Nephron progenitor cell (in vitro differentiated cells): ENCODE results near the gene GPR17.

Experiments
- DNase-seq: peaks from one replicate; pipeline ENCODE4 v3.0.0; 2021
- H3K27ac Mint-ChIP-seq: 2 replicates; pipeline ENCODE4 v1.8.0; 2021; ENCODE audit warnings: mild to moderate bottlenecking, moderate library complexity, mixed read lengths
- H3K27me3 Mint-ChIP-seq: 2 replicates; pipeline ENCODE4 v1.8.0; 2021; ENCODE audit warnings: mild to moderate bottlenecking, low read depth, mixed read lengths; ENCODE audit not compliant: poor library complexity
- H3K36me3 Mint-ChIP-seq: 2 replicates; pipeline ENCODE4 v1.8.0; 2021; ENCODE audit warnings: low read depth, mixed read lengths
- H3K4me1 Mint-ChIP-seq: 2 replicates; pipeline ENCODE4 v1.8.0; 2021; ENCODE audit warnings: mixed read lengths
- H3K4me3 Mint-ChIP-seq: 2 replicates; pipeline ENCODE4 v1.8.0; 2021; ENCODE audit warnings: mild to moderate bottlenecking, moderate library complexity, mixed read lengths
- H3K9me3 Mint-ChIP-seq: 2 replicates; pipeline ENCODE4 v1.8.0; 2021; ENCODE audit warnings: mild to moderate bottlenecking, moderate library complexity, mixed read lengths
- TF ChIP-seq, protein P1 (sequence below): fragments of 200-600 bp; sonication (generic); IDR thresholded peaks from 2 replicates; pipeline ENCODE4 v1.5.0; 2021; ENCODE audit warnings: antibody characterized with exemption

GPR17 gene

DNA sequence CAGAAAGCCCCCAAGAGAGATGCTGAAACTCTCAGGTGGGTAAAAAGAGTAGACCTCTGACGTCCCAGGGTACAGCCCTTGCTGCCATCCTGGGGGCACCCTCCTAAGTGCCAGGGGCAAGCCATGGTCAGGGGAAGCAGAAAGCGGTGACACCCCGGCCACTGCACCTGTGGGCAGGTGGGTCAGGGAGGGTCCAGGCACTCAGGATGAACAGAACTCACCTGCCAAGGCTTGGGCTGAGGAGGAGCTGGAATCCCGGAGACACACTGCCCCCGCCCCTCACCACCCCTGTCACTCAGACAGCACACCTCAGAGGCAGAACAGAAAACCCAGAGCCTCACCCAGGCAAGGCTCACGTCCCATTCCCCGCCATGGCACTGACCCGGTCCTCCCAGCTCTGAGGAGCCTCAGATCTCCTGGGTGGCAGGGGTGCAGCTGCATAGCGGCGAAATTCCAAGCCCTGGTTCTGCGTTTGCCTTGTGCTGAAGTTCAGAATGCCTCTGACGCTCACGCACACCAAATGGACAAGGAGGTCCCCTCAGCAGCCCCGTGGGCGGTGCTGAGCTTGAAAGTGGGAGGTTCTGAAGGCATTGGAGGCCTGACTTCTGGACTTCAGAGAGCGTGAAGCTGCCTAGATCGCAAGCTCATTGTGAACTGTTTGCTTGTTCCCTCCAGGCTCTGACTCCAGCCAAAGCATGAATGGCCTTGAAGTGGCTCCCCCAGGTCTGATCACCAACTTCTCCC, 4.3 kb downstream of the GPR17 start:
- Mint-ChIP-seq H3K9me3 (no peaks in the 10 kb centered on the region), H3K4me1 (peaks cover 37% of the 10 kb centered on the region)

DNA sequence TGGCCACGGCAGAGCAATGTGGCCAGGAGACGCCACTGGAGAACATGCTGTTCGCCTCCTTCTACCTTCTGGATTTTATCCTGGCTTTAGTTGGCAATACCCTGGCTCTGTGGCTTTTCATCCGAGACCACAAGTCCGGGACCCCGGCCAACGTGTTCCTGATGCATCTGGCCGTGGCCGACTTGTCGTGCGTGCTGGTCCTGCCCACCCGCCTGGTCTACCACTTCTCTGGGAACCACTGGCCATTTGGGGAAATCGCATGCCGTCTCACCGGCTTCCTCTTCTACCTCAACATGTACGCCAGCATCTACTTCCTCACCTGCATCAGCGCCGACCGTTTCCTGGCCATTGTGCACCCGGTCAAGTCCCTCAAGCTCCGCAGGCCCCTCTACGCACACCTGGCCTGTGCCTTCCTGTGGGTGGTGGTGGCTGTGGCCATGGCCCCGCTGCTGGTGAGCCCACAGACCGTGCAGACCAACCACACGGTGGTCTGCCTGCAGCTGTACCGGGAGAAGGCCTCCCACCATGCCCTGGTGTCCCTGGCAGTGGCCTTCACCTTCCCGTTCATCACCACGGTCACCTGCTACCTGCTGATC, 4.9 kb downstream of the GPR17 start:
- Mint-ChIP-seq H3K9me3 (no peaks in the 10 kb centered on the region), H3K4me3 (no peak overlapping the region), H3K36me3 (no peaks in the 10 kb centered on the region), H3K27me3 (peaks cover 5% of the 10 kb centered on the region), H3K4me1 (peaks cover 30% of the 10 kb centered on the region), H3K27ac (no peak overlapping the region)
- TF ChIP-seq, protein P1, sequence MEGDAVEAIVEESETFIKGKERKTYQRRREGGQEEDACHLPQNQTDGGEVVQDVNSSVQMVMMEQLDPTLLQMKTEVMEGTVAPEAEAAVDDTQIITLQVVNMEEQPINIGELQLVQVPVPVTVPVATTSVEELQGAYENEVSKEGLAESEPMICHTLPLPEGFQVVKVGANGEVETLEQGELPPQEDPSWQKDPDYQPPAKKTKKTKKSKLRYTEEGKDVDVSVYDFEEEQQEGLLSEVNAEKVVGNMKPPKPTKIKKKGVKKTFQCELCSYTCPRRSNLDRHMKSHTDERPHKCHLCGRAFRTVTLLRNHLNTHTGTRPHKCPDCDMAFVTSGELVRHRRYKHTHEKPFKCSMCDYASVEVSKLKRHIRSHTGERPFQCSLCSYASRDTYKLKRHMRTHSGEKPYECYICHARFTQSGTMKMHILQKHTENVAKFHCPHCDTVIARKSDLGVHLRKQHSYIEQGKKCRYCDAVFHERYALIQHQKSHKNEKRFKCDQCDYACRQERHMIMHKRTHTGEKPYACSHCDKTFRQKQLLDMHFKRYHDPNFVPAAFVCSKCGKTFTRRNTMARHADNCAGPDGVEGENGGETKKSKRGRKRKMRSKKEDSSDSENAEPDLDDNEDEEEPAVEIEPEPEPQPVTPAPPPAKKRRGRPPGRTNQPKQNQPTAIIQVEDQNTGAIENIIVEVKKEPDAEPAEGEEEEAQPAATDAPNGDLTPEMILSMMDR: no peak
- no peak for DNase-seq

More for the DNA sequence above, 4.3 kb downstream of the GPR17 start:
- Mint-ChIP-seq H3K27me3 (peaks cover 5% of the 10 kb centered on the region), H3K36me3 (no peaks in the 10 kb centered on the region), H3K4me3 (no peak overlapping the region), H3K27ac (no peak overlapping the region)
- no peak for DNase-seq
- TF ChIP-seq, protein P1: peak; percentile 5

DNA sequence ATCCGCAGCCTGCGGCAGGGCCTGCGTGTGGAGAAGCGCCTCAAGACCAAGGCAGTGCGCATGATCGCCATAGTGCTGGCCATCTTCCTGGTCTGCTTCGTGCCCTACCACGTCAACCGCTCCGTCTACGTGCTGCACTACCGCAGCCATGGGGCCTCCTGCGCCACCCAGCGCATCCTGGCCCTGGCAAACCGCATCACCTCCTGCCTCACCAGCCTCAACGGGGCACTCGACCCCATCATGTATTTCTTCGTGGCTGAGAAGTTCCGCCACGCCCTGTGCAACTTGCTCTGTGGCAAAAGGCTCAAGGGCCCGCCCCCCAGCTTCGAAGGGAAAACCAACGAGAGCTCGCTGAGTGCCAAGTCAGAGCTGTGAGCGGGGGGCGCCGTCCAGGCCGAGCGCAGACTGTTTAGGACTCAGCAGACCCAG, 5.4 kb downstream of the GPR17 start:
- H3K4me1 Mint-ChIP-seq: peaks cover 28% of the 10 kb centered on the region
- no peak overlapping the region for H3K4me3 Mint-ChIP-seq
- H3K27me3 Mint-ChIP-seq: peaks cover 5% of the 10 kb centered on the region
- DNase-seq: no peak
- H3K27ac Mint-ChIP-seq: no peak overlapping the region
- H3K36me3 Mint-ChIP-seq: no peaks in the 10 kb centered on the region
- TF ChIP-seq, protein P1: no peak
- H3K9me3 Mint-ChIP-seq: no peaks in the 10 kb centered on the region

DNA sequence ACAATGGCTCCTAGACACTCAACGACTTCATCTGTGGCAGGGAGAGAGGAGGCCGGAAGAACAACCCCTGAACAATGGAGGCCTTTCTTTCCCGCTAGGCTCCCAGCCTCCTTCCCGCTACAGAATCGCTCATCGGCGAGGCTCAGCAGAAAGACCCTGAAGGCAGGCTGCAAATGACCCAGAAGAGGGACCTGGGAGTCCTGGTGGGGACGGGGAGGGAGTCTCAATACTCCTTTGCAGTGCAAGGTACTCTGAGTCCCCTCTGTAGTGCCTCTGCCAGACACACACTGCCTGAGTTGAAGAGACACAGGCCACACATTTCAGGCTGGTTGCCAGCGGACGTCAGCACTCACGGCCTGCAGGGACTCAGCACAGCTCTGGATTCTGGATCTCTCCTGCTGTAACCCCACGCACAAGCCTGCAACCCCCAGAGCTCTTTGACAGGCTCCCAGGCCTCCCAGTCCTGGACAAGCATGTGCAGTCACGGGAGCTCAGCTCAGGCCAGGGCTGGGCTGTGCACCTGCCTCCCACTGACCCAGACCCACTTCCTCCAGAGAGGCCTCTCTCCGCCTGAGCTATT, 6.1 kb downstream of the GPR17 start:
- Mint-ChIP-seq H3K27ac (no peak overlapping the region), H3K36me3 (no peaks in the 10 kb centered on the region), H3K4me3 (no peak overlapping the region), H3K4me1 (peaks cover 21% of the 10 kb centered on the region), H3K9me3 (no peaks in the 10 kb centered on the region), H3K27me3 (peaks cover 5% of the 10 kb centered on the region)
- TF ChIP-seq, protein P1: no peak
- DNase-seq: no peak

DNA sequence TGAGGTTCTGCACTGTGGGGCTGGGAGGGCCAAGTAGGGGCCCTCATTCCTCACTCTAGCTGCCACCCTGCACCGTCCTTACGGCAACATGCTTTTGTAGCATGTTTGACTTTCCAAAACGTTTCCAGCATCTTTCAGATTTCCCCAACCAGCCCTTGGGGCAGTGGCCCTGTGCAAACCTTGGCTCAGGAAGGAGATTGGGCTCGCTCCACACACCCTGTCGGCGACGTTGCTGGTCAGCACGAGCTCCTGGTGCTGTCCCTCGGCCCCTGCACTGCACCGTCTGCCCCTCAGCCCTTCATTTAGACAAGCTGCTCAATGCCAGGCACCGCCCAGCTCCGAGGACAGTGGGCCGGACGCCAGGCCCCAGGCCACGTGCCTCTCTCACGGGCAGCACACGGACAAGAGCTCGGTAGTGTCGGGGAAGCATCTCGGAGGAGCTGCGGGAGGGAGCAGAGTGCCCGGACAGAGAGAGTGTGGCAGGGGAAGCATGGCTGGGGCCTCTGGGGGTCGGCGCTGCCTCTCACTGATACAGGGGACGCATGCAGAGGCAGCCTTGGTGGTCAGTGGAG, 6.9 kb downstream of the GPR17 start:
- Mint-ChIP-seq H3K9me3 (no peaks in the 10 kb centered on the region), H3K27me3 (peaks cover 5% of the 10 kb centered on the region), H3K4me3 (no peak overlapping the region), H3K4me1 (peaks cover 13% of the 10 kb centered on the region), H3K27ac (peak overlapping the region; percentile 54), H3K36me3 (no peaks in the 10 kb centered on the region)
- TF ChIP-seq, protein P1: no peak
- no peak for DNase-seq
